Measurements from ENCODE around the gene EHD3.

Gene EHD3

GRCh38 chr2:31239593-31240177, 5.7 kb downstream of the EHD3 start:
- H3K9me3 ChIP-seq (replicated peaks in 1 of 2; ENCODE audit: control insufficient read depth in 2 of 2, insufficient read depth in 1 of 2, low read depth in 1 of 2, low read length in 2 of 2), result no peaks in the 10 kb centered on the region
- no peak overlapping the region for H2BK120ac ChIP-seq (ENCODE audit: low read depth, low read length)
- H3K14ac ChIP-seq (ENCODE audit: low read length), result no peak overlapping the region
- H3K27ac ChIP-seq (replicated peaks; ENCODE audit: low read length), result no peak overlapping the region
- H3K4me3 ChIP-seq (ENCODE audit: low read length in 2 of 2), result no peak overlapping the region
- H2BK12ac ChIP-seq (ENCODE audit: low read length), result no peak overlapping the region
- DNase-seq (ENCODE audit: low spot score), result no peak
- H3K23ac ChIP-seq (ENCODE audit: low read depth, low read length, poor library complexity), result peak overlapping the region; percentile 13
- H3K9ac ChIP-seq (ENCODE audit: low read depth, low read length, poor library complexity), result peak overlapping the region; percentile 38
- H3K4me2 ChIP-seq (ENCODE audit: insufficient read depth, low read length, poor library complexity, severe bottlenecking), result no peak overlapping the region
- no peak overlapping the region for H2AK5ac ChIP-seq (ENCODE audit: low read depth, low read length)
- H3K4me1 ChIP-seq (ENCODE audit: control insufficient read depth in 2 of 2, insufficient read depth in 1 of 2, low read depth in 1 of 2, low read length in 2 of 2), result peaks cover 0 to 1% of the 10 kb centered on the region in 2 donors
- WGBS, 2 donors (ENCODE audit: extremely low coverage in 2 of 2, insufficient read length in 2 of 2, insufficient replicate concordance in 1 of 2), result no CpG with 5 or more reads among the region's 22 CpGs
- no peaks in the 10 kb centered on the region for H3K36me3 ChIP-seq (replicated peaks in 1 of 2; ENCODE audit: control insufficient read depth in 2 of 2, insufficient read depth in 2 of 2, low read length in 2 of 2)
- H3K79me1 ChIP-seq (ENCODE audit: low read depth, low read length), result no peaks in the 10 kb centered on the region
- H2AFZ ChIP-seq (ENCODE audit: low read length), result no peak overlapping the region
- H4K8ac ChIP-seq (ENCODE audit: low read depth, low read length), result no peak overlapping the region
- H2BK5ac ChIP-seq (ENCODE audit: low read length), result no peak overlapping the region
- H2BK15ac ChIP-seq (ENCODE audit: low read length), result no peak overlapping the region
- H3K27me3 ChIP-seq (ENCODE audit: control insufficient read depth in 3 of 3, insufficient read depth in 3 of 3, low read depth in 1 of 3, low read length in 3 of 3), result peaks cover 0 to under 1% (median 0%) of the 10 kb centered on the region in 3 experiments
- H4K91ac ChIP-seq (ENCODE audit: low read depth, low read length, poor library complexity), result no peak overlapping the region
- peak overlapping the region; percentile 33 for H3K18ac ChIP-seq (ENCODE audit: low read length)
- H3K4ac ChIP-seq (ENCODE audit: low read length), result no peak overlapping the region

- Histone ChIP-seq H3K4me3 (ENCODE audit: low read length in 2 of 2) (no peak overlapping the region), H4K8ac (ENCODE audit: low read depth, low read length) (no peak overlapping the region), H3K79me1 (ENCODE audit: low read depth, low read length) (no peaks in the 10 kb centered on the region), H3K27me3 (ENCODE audit: control insufficient read depth in 3 of 3, insufficient read depth in 3 of 3, low read depth in 1 of 3, low read length in 3 of 3) (no peaks in the 10 kb centered on the region), H3K4ac (ENCODE audit: low read length) (no peak overlapping the region), H2AFZ (ENCODE audit: low read length) (no peak overlapping the region), H4K91ac (ENCODE audit: low read depth, low read length, poor library complexity) (no peak overlapping the region), H3K9ac (ENCODE audit: low read depth, low read length, poor library complexity) (no peak overlapping the region), H3K23ac (ENCODE audit: low read depth, low read length, poor library complexity) (no peak overlapping the region), H2BK5ac (ENCODE audit: low read length) (no peak overlapping the region), H3K9me3 (replicated peaks in 1 of 2; ENCODE audit: control insufficient read depth in 2 of 2, insufficient read depth in 1 of 2, low read depth in 1 of 2, low read length in 2 of 2) (no peaks in the 10 kb centered on the region), H3K27ac (replicated peaks; ENCODE audit: low read length) (no peak overlapping the region), H3K36me3 (replicated peaks in 1 of 2; ENCODE audit: control insufficient read depth in 2 of 2, insufficient read depth in 2 of 2, low read length in 2 of 2) (no peaks in the 10 kb centered on the region), H3K4me1 (ENCODE audit: control insufficient read depth in 2 of 2, insufficient read depth in 1 of 2, low read depth in 1 of 2, low read length in 2 of 2) (no peaks in the 10 kb centered on the region), H2BK120ac (ENCODE audit: low read depth, low read length) (no peak overlapping the region), H3K4me2 (ENCODE audit: insufficient read depth, low read length, poor library complexity, severe bottlenecking) (no peak overlapping the region), H2BK12ac (ENCODE audit: low read length) (no peak overlapping the region), H2AK5ac (ENCODE audit: low read depth, low read length) (no peak overlapping the region), H3K18ac (ENCODE audit: low read length) (no peak overlapping the region), H3K14ac (ENCODE audit: low read length) (no peak overlapping the region), H2BK15ac (ENCODE audit: low read length) (no peak overlapping the region)
- no peak for DNase-seq (ENCODE audit: low spot score)
- WGBS, 2 donors (ENCODE audit: extremely low coverage in 2 of 2, insufficient read length in 2 of 2, insufficient replicate concordance in 1 of 2), result no CpG with 5 or more reads among the region's 11 CpGs
These were observed 6.7 kb downstream of the EHD3 start for GRCh38 chr2:31240381-31241365.

GRCh38 chr2:31241625-31242270, 7.8 kb downstream of the EHD3 start:
- Histone ChIP-seq H2BK15ac (ENCODE audit: low read length) (no peak overlapping the region), H2BK120ac (ENCODE audit: low read depth, low read length) (no peak overlapping the region), H3K4me3 (ENCODE audit: low read length in 2 of 2) (no peak overlapping the region), H3K79me1 (ENCODE audit: low read depth, low read length) (no peaks in the 10 kb centered on the region), H3K36me3 (replicated peaks in 1 of 2; ENCODE audit: control insufficient read depth in 2 of 2, insufficient read depth in 2 of 2, low read length in 2 of 2) (no peaks in the 10 kb centered on the region), H3K4me2 (ENCODE audit: insufficient read depth, low read length, poor library complexity, severe bottlenecking) (no peak overlapping the region), H3K18ac (ENCODE audit: low read length) (no peak overlapping the region), H2BK5ac (ENCODE audit: low read length) (no peak overlapping the region), H2BK12ac (ENCODE audit: low read length) (no peak overlapping the region), H3K27me3 (ENCODE audit: control insufficient read depth in 3 of 3, insufficient read depth in 3 of 3, low read depth in 1 of 3, low read length in 3 of 3) (no peaks in the 10 kb centered on the region), H3K9ac (ENCODE audit: low read depth, low read length, poor library complexity) (peak overlapping the region; percentile 38), H2AFZ (ENCODE audit: low read length) (no peak overlapping the region), H2AK5ac (ENCODE audit: low read depth, low read length) (no peak overlapping the region), H3K4me1 (ENCODE audit: control insufficient read depth in 2 of 2, insufficient read depth in 1 of 2, low read depth in 1 of 2, low read length in 2 of 2) (no peaks in the 10 kb centered on the region), H3K14ac (ENCODE audit: low read length) (no peak overlapping the region), H4K8ac (ENCODE audit: low read depth, low read length) (no peak overlapping the region), H4K91ac (ENCODE audit: low read depth, low read length, poor library complexity) (no peak overlapping the region), H3K4ac (ENCODE audit: low read length) (no peak overlapping the region), H3K9me3 (replicated peaks in 1 of 2; ENCODE audit: control insufficient read depth in 2 of 2, insufficient read depth in 1 of 2, low read depth in 1 of 2, low read length in 2 of 2) (no peaks in the 10 kb centered on the region), H3K23ac (ENCODE audit: low read depth, low read length, poor library complexity) (peak overlapping the region; percentile 5), H3K27ac (replicated peaks; ENCODE audit: low read length) (no peak overlapping the region)
- DNase-seq (ENCODE audit: low spot score), result no peak
- no CpG with 5 or more reads among the region's 10 CpGs for WGBS, 2 donors (ENCODE audit: extremely low coverage in 2 of 2, insufficient read length in 2 of 2, insufficient replicate concordance in 1 of 2)

GRCh38 chr2:31243053-31243452, 9.1 kb downstream of the EHD3 start:
- DNase-seq (ENCODE audit: low spot score), result no peak
- H3K4me3 ChIP-seq (ENCODE audit: low read length in 2 of 2), result no peak overlapping the region
- no peak overlapping the region for H3K9ac ChIP-seq (ENCODE audit: low read depth, low read length, poor library complexity)
- no peak overlapping the region for H2BK12ac ChIP-seq (ENCODE audit: low read length)
- H3K4me1 ChIP-seq (ENCODE audit: control insufficient read depth in 2 of 2, insufficient read depth in 1 of 2, low read depth in 1 of 2, low read length in 2 of 2), result no peaks in the 10 kb centered on the region
- no peak overlapping the region for H4K91ac ChIP-seq (ENCODE audit: low read depth, low read length, poor library complexity)
- H3K23ac ChIP-seq (ENCODE audit: low read depth, low read length, poor library complexity), result no peak overlapping the region
- no peak overlapping the region for H3K4ac ChIP-seq (ENCODE audit: low read length)
- no peak overlapping the region for H4K8ac ChIP-seq (ENCODE audit: low read depth, low read length)
- no peak overlapping the region for H3K18ac ChIP-seq (ENCODE audit: low read length)
- no peak overlapping the region for H2AFZ ChIP-seq (ENCODE audit: low read length)
- WGBS, 2 donors (ENCODE audit: extremely low coverage in 2 of 2, insufficient read length in 2 of 2, insufficient replicate concordance in 1 of 2), result no CpG with 5 or more reads among the region's 5 CpGs
- no peaks in the 10 kb centered on the region for H3K27me3 ChIP-seq (ENCODE audit: control insufficient read depth in 3 of 3, insufficient read depth in 3 of 3, low read depth in 1 of 3, low read length in 3 of 3)
- H3K14ac ChIP-seq (ENCODE audit: low read length), result no peak overlapping the region
- no peaks in the 10 kb centered on the region for H3K79me1 ChIP-seq (ENCODE audit: low read depth, low read length)
- no peak overlapping the region for H3K27ac ChIP-seq (replicated peaks; ENCODE audit: low read length)
- no peak overlapping the region for H2BK5ac ChIP-seq (ENCODE audit: low read length)
- H3K4me2 ChIP-seq (ENCODE audit: insufficient read depth, low read length, poor library complexity, severe bottlenecking), result no peak overlapping the region
- no peak overlapping the region for H2BK120ac ChIP-seq (ENCODE audit: low read depth, low read length)
- H3K9me3 ChIP-seq (replicated peaks in 1 of 2; ENCODE audit: control insufficient read depth in 2 of 2, insufficient read depth in 1 of 2, low read depth in 1 of 2, low read length in 2 of 2), result no peaks in the 10 kb centered on the region
- peaks cover 0 to 2% of the 10 kb centered on the region in 2 donors for H3K36me3 ChIP-seq (replicated peaks in 1 of 2; ENCODE audit: control insufficient read depth in 2 of 2, insufficient read depth in 2 of 2, low read length in 2 of 2)
- H2BK15ac ChIP-seq (ENCODE audit: low read length), result no peak overlapping the region
- H2AK5ac ChIP-seq (ENCODE audit: low read depth, low read length), result no peak overlapping the region

Measured in neuronal stem cell (in vitro differentiated cells).